GM12892 (cell line): ENCODE measurements around the gene TRAPPC10.

ENCODE experiments used
- DNase-seq: peaks from one replicate; pipeline ENCODE4 v3.0.0; 2011; ENCODE audit not compliant: insufficient read length
- FAIRE-seq: peaks from 2 replicates; lab custom pipeline; 2011; peaks lifted over from hg19 to GRCh38; lab: Jason Lieb, UNC
- POLR2A ChIP-seq: IDR thresholded peaks from 2 replicates; pipeline ENCODE4 v1.6.1; 2011; ENCODE audit warnings: low read depth, low read length, control low read depth
- POLR2AphosphoS5 ChIP-seq: IDR thresholded peaks from 2 replicates; pipeline ENCODE4 v1.6.1; 2011; ENCODE audit warnings: low read depth, low read length, control low read depth
- TAF1 ChIP-seq: IDR thresholded peaks from 2 replicates; pipeline ENCODE4 v1.6.1; 2011; ENCODE audit warnings: low read depth, mild to moderate bottlenecking, control low read depth, low read length, borderline replicate concordance

The TRAPPC10 gene

GRCh38 chr21:43983860-43984420 lies 28.2 kb upstream of the TRAPPC10 start:
- no peak for DNase-seq
- no peak for TF ChIP-seq TAF1
- TF ChIP-seq POLR2A: 0 out of 2 replicates have a peak, but pooled peaks have one; percentile 7
- TF ChIP-seq POLR2AphosphoS5: peak; percentile 45; the same call in 1 of the 2 replicates
- no peak for FAIRE-seq

GRCh38 chr21:43984905-43985689 lies 27.0 kb upstream of the TRAPPC10 start:
- FAIRE-seq: no peak
- TF ChIP-seq POLR2AphosphoS5 (peak; percentile 52; the same call in 1 of the 2 replicates), TAF1 (no peak), POLR2A (no peak; the same call in 1 of the 2 replicates)
- DNase-seq: no peak

- FAIRE-seq (no peak), DNase-seq (no peak)
- TF ChIP-seq TAF1 (no peak), POLR2AphosphoS5 (no peak; the same call in 1 of the 2 replicates), POLR2A (no peak)
Observed at GRCh38 chr21:43985690-43986251, 26.3 kb upstream of the TRAPPC10 start.

GRCh38 chr21:43986544-43987451 lies 25.3 kb upstream of the TRAPPC10 start:
- no peak for TF ChIP-seq TAF1
- no peak for TF ChIP-seq POLR2AphosphoS5
- no peak for TF ChIP-seq POLR2A
- DNase-seq (peak; percentile 2), FAIRE-seq (no peak)

GRCh38 chr21:43987509-43987908 lies 24.6 kb upstream of the TRAPPC10 start:
- peak; percentile 10 for DNase-seq
- no peak for TF ChIP-seq TAF1
- TF ChIP-seq POLR2A: no peak
- no peak for TF ChIP-seq POLR2AphosphoS5
- FAIRE-seq: no peak

GRCh38 chr21:43988016-43988415 lies 24.1 kb upstream of the TRAPPC10 start:
- TF ChIP-seq POLR2A: no peak
- TF ChIP-seq TAF1: no peak
- no peak for TF ChIP-seq POLR2AphosphoS5
- DNase-seq: peak; percentile 4
- no peak for FAIRE-seq

- TF ChIP-seq POLR2AphosphoS5: no peak
- no peak for TF ChIP-seq POLR2A
- TF ChIP-seq TAF1: no peak
- DNase-seq (peak; percentile 2), FAIRE-seq (no peak)
Observed at GRCh38 chr21:43988506-43989230, 23.4 kb upstream of the TRAPPC10 start.

GRCh38 chr21:43989401-43989800 lies 22.7 kb upstream of the TRAPPC10 start:
- TF ChIP-seq TAF1: no peak
- no peak for TF ChIP-seq POLR2AphosphoS5
- FAIRE-seq (no peak), DNase-seq (peak; percentile 5)

- DNase-seq (no peak), FAIRE-seq (no peak)
- no peak for TF ChIP-seq POLR2AphosphoS5
- TF ChIP-seq TAF1: no peak
- TF ChIP-seq POLR2A: no peak
Observed at GRCh38 chr21:43991447-43991991, 20.6 kb upstream of the TRAPPC10 start.

- DNase-seq: no peak
- no peak for TF ChIP-seq POLR2AphosphoS5
- no peak for TF ChIP-seq TAF1
- TF ChIP-seq POLR2A: no peak
- no peak for FAIRE-seq
Observed at GRCh38 chr21:43992121-43992520, 20.0 kb upstream of the TRAPPC10 start.
